NCI-H1930 (cell line): ENCODE data around the gene PHYKPL.

ENCODE experiments used
- DNase-seq, 2 experiments: peaks; one replicate each; lab custom pipeline; 2025; lab: John Stamatoyannopoulos, UW

The PHYKPL gene

GRCh38 chr5:178232124-178232919 is at the start of gene PHYKPL:
Gene PHYKPL, minus strand, starts transcription at chr5:178232802. Its CDS starts 252 bp downstream, at chr5:178232550.
- DNase-seq = peak in 1 of 2 experiments; percentile 21

GRCh38 chr5:178282391-178282790 is 49.8 kb upstream of the PHYKPL start:
- no peak for DNase-seq

GRCh38 chr5:178281331-178281730 is 48.7 kb upstream of the PHYKPL start:
- no peak for DNase-seq

- no peak for DNase-seq
These were observed 48.0 kb upstream of the PHYKPL start for GRCh38 chr5:178280631-178281030.

- DNase-seq = peak in 1 of 2 experiments; percentile 62
These were observed 47.3 kb upstream of the PHYKPL start for GRCh38 chr5:178279723-178280438.

GRCh38 chr5:178279026-178279722 is 46.6 kb upstream of the PHYKPL start:
- no peak for DNase-seq

GRCh38 chr5:178278358-178279023 is 45.9 kb upstream of the PHYKPL start:
- no peak for DNase-seq

GRCh38 chr5:178277866-178278265 is 45.3 kb upstream of the PHYKPL start:
- no peak for DNase-seq

- DNase-seq = no peak
These were observed 44.7 kb upstream of the PHYKPL start for GRCh38 chr5:178277346-178277745.

GRCh38 chr5:178274781-178275537 is 42.4 kb upstream of the PHYKPL start:
- no peak for DNase-seq

GRCh38 chr5:178273665-178274541 is 41.3 kb upstream of the PHYKPL start:
- no peak for DNase-seq

- no peak for DNase-seq
These were observed 40.4 kb upstream of the PHYKPL start for GRCh38 chr5:178273041-178273440.

GRCh38 chr5:178272591-178272990 is 40.0 kb upstream of the PHYKPL start:
- DNase-seq = no peak

GRCh38 chr5:178271726-178272479 is 39.3 kb upstream of the PHYKPL start:
- no peak for DNase-seq

GRCh38 chr5:178271231-178271630 is 38.6 kb upstream of the PHYKPL start:
- DNase-seq = no peak

GRCh38 chr5:178269499-178269898 is 36.9 kb upstream of the PHYKPL start:
- no peak for DNase-seq

- no peak for DNase-seq
These were observed 35.3 kb upstream of the PHYKPL start for GRCh38 chr5:178267876-178268275.

- no peak for DNase-seq
These were observed 34.6 kb upstream of the PHYKPL start for GRCh38 chr5:178267245-178267644.

GRCh38 chr5:178266581-178266980 is 34.0 kb upstream of the PHYKPL start:
- DNase-seq = no peak

- no peak for DNase-seq
These were observed 33.1 kb upstream of the PHYKPL start for GRCh38 chr5:178265746-178266145.
